Measurements from ENCODE around the gene PRPS1.

The PRPS1 gene

DNA sequence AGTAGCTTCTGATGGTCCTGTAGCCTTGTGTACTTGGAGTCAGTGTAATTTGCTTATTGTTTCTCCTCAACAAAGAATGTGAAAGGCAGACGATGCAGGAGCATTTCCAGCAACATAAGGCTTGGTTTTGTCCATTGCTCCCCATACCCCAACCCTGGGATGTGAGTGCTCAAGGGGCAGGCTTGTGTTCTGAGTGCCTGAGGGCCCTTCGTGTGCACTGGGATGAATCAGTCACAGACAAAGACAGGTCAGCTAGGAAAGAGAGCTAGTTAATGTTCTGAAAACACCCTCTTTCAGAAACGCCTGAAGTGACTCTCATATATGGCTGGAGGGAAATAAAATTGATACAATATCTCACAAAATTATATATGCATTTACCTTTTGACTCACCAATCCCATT is 59.1 kb downstream of the PRPS1 start:
- DNase-seq (ENCODE audit: low read depth): no peak
- TF ChIP-seq, protein P1, sequence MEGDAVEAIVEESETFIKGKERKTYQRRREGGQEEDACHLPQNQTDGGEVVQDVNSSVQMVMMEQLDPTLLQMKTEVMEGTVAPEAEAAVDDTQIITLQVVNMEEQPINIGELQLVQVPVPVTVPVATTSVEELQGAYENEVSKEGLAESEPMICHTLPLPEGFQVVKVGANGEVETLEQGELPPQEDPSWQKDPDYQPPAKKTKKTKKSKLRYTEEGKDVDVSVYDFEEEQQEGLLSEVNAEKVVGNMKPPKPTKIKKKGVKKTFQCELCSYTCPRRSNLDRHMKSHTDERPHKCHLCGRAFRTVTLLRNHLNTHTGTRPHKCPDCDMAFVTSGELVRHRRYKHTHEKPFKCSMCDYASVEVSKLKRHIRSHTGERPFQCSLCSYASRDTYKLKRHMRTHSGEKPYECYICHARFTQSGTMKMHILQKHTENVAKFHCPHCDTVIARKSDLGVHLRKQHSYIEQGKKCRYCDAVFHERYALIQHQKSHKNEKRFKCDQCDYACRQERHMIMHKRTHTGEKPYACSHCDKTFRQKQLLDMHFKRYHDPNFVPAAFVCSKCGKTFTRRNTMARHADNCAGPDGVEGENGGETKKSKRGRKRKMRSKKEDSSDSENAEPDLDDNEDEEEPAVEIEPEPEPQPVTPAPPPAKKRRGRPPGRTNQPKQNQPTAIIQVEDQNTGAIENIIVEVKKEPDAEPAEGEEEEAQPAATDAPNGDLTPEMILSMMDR (IDR thresholded peaks at IDR 0.05; ENCODE audit: control insufficient read depth, insufficient read depth, low read depth, low read length, missing control alignments): no peak
- no peak overlapping the region for H3K4me3 ChIP-seq (ENCODE audit: control insufficient read depth, low read depth, low read length)

DNA sequence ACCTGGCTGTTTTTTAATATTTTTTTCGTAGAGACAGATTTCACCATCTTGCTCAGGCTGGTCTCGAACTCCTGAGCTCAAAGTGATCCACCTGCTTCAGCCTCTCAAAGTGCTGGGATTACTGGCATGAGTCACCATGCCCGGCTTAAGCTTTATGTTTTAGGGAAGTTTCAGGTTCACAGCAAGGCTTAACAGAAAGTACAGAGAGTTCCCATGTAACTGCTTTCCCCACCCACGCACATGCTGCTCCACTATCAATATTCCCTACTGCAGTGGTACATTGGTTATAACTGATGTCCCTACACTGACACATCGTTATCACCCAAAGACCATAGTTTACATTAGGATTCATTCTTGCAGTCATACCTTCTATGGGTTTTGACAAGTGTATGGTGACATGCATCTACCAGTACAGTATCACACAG is 62.7 kb downstream of the PRPS1 start:
- H3K4me3 ChIP-seq (ENCODE audit: control insufficient read depth, low read depth, low read length): no peak overlapping the region
- TF ChIP-seq, protein P1 (IDR thresholded peaks at IDR 0.05; ENCODE audit: control insufficient read depth, insufficient read depth, low read depth, low read length, missing control alignments): no peak
- DNase-seq (ENCODE audit: low read depth): no peak

DNA sequence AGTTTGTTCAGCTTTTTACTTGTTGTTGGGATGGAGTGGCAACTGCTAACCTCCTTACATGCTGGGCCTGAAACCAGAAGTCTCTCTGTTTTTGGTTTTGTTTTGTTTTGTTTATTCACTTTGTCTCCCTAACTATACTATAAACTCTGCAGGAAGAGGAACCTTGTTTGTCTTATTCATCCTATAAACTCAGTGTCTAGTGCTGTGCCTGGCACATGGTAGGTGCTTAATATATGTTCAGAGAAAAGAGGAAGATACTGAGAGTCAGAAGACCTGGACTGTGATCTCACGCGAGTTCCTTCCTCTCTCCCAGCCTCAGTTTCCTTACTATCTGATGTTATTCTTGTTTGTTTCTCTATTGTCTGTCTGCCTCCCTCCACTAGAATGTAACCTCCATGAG is 71.3 kb downstream of the PRPS1 start:
- TF ChIP-seq, protein P1 (IDR thresholded peaks at IDR 0.05; ENCODE audit: control insufficient read depth, insufficient read depth, low read depth, low read length, missing control alignments): no peak
- no peak overlapping the region for H3K4me3 ChIP-seq (ENCODE audit: control insufficient read depth, low read depth, low read length)
- no peak for DNase-seq (ENCODE audit: low read depth)

DNA sequence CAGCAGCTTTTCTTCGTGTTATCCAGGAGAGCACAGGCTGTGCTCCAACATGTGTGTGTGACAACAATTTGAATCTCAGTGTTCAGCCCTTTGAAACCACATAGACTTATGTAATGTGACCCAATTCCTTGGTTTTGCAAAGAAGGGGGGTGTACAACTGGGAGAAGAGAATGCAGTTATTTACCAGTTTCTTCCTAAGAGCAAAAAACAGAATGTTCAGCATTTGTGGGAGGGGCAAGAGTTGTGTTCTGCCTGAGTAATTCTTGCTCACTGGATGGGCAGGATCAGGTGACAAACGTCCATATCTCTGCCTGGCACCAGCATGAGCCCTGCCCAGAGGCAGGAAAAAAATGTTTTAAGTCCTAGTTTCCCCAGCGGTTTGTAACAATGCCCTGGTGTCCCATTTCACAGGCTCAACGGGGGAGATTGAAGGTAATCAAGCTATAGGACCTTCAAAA is 72.0 kb downstream of the PRPS1 start:
- no peak for DNase-seq (ENCODE audit: low read depth)
- H3K4me3 ChIP-seq (ENCODE audit: control insufficient read depth, low read depth, low read length): no peak overlapping the region
- TF ChIP-seq, protein P1 (IDR thresholded peaks at IDR 0.05; ENCODE audit: control insufficient read depth, insufficient read depth, low read depth, low read length, missing control alignments): no peak
